Kidney epithelial cell (primary cell): ENCODE results near the gene KCNMA1. TPM values are rescaled to one million over a fixed set of nuclear protein-coding genes. Genes with fewer than 3 reads are reported as not detected.

ENCODE experiments used
- DNase-seq: peaks from one replicate; pipeline ENCODE4 v3.0.0-alpha.2; 2010; ENCODE audit warnings: low read depth
- H3K27me3 ChIP-seq: 2 replicates; pipeline ENCODE4 v1.6.0; 2011; ENCODE audit warnings: low read length; ENCODE audit not compliant: control insufficient read depth, insufficient read depth
- H3K36me3 ChIP-seq: 2 replicates; pipeline ENCODE4 v1.5.1; 2011; ENCODE audit warnings: low read length; ENCODE audit not compliant: control insufficient read depth, insufficient read depth
- H3K4me3 ChIP-seq: 2 replicates; pipeline ENCODE4 v1.5.1; 2011; ENCODE audit warnings: low read depth, mild to moderate bottlenecking, control low read depth, low read length
- CTCF ChIP-seq: IDR thresholded peaks from 2 replicates; pipeline ENCODE4 v1.5.1; 2011; ENCODE audit warnings: mild to moderate bottlenecking, moderate library complexity, low read length, control low read depth, inconsistent platforms; ENCODE audit not compliant: insufficient read depth, poor library complexity, severe bottlenecking
- total RNA-seq: library from RNA; depleted of rRNA; stranded (reverse); fragments of >200 nt; gene quantifications from 2 replicates; pipeline ENCODE4 v1.2.3, GENCODE V29; 2015

KCNMA1 gene
- total RNA-seq, 1 donor from 2014 or later: 18.9 TPM

GRCh38 chr10:77393821-77394501 is 243.6 kb downstream of the KCNMA1 start:
- no peaks in the 10 kb centered on the region for H3K27me3 ChIP-seq
- no peak for TF ChIP-seq CTCF
- H3K4me3 ChIP-seq: no peak overlapping the region
- DNase-seq: no peak
- no peaks in the 10 kb centered on the region for H3K36me3 ChIP-seq

- H3K27me3 ChIP-seq: no peaks in the 10 kb centered on the region
- H3K4me3 ChIP-seq: no peak overlapping the region
- TF ChIP-seq CTCF: no peak
- DNase-seq: no peak
- H3K36me3 ChIP-seq: no peaks in the 10 kb centered on the region
These were observed 244.2 kb downstream of the KCNMA1 start for GRCh38 chr10:77393411-77393810.

- peak; percentile 80 for DNase-seq
- Histone ChIP-seq H3K36me3 (no peaks in the 10 kb centered on the region), H3K27me3 (no peaks in the 10 kb centered on the region), H3K4me3 (no peak overlapping the region)
- TF ChIP-seq CTCF: no peak
These were observed 244.8 kb downstream of the KCNMA1 start for GRCh38 chr10:77392851-77393250.

- no peak overlapping the region for H3K4me3 ChIP-seq
- no peak for DNase-seq
- no peak for TF ChIP-seq CTCF
- no peaks in the 10 kb centered on the region for H3K27me3 ChIP-seq
- no peaks in the 10 kb centered on the region for H3K36me3 ChIP-seq
These were observed 245.3 kb downstream of the KCNMA1 start for GRCh38 chr10:77392236-77392721.

- Histone ChIP-seq H3K36me3 (no peaks in the 10 kb centered on the region), H3K27me3 (no peaks in the 10 kb centered on the region), H3K4me3 (no peak overlapping the region)
- DNase-seq: no peak
- TF ChIP-seq CTCF: peak; percentile 77
These were observed 245.9 kb downstream of the KCNMA1 start for GRCh38 chr10:77391605-77392235.
